Calu3 (cell line): Measurements from ENCODE around the gene RENBP. TPM values are rescaled to one million over a fixed set of nuclear protein-coding genes. Genes with fewer than 3 reads are reported as not detected.

Experiments
- BruUV-seq: library from RNA; stranded (reverse); fragments of 400-500 nt; replicated peaks from 2 replicates; lab custom pipeline; 2021; lab: Mats Ljungman, UMichigan
- CTCF ChIA-PET: fragments of 300-600 bp; sonication (Branson Sonifier 250); formaldehyde crosslinking; loops from one replicate; lab custom pipeline; 2022; ENCODE audit warnings: antibody characterized with exemption; lab: Charles Lee
- DNase-seq: peaks from one replicate; pipeline ENCODE4 v3.0.0; 2022
- H3K27ac Mint-ChIP-seq: one replicate; pipeline ENCODE4 v1.8.0; 2022; ENCODE audit warnings: mixed read lengths; ENCODE audit not compliant: unreplicated experiment
- H3K27me3 Mint-ChIP-seq: one replicate; pipeline ENCODE4 v1.8.0; 2022; ENCODE audit warnings: mixed read lengths; ENCODE audit not compliant: unreplicated experiment
- H3K36me3 Mint-ChIP-seq: one replicate; pipeline ENCODE4 v1.8.0; 2022; ENCODE audit warnings: mild to moderate bottlenecking, moderate library complexity, mixed read lengths; ENCODE audit not compliant: insufficient read depth, unreplicated experiment
- H3K4me1 Mint-ChIP-seq: one replicate; pipeline ENCODE4 v1.8.0; 2022; ENCODE audit warnings: mild to moderate bottlenecking, low read depth, mixed read lengths; ENCODE audit not compliant: unreplicated experiment
- H3K4me3 Mint-ChIP-seq: one replicate; pipeline ENCODE4 v1.8.0; 2022; ENCODE audit warnings: mild to moderate bottlenecking, low read depth, moderate library complexity, mixed read lengths; ENCODE audit not compliant: unreplicated experiment
- H3K9me3 Mint-ChIP-seq: one replicate; pipeline ENCODE4 v1.8.0; 2022; ENCODE audit warnings: low read depth, mixed read lengths; ENCODE audit not compliant: unreplicated experiment
- CTCF ChIP-seq: fragments of 200-600 bp; IDR thresholded peaks from one replicate; pipeline ENCODE4 v1.8.0; 2022; ENCODE audit warnings: antibody characterized with exemption; ENCODE audit not compliant: unreplicated experiment
- intact Hi-C: fragments of 100-400 bp; cut with micrococcal nuclease; formaldehyde crosslinking; loops from one replicate; pipeline ENCODE4 v1.10.0; 2022; ENCODE audit not compliant: unreplicated experiment
- total RNA-seq: library from RNA; stranded (reverse); gene quantifications from 2 replicates; pipeline ENCODE4 v1.2.3, GENCODE V29; 2022

The RENBP gene
- total RNA-seq, 1 experiment from 2014 or later, result 0.80 TPM

- intact Hi-C loops, result loop anchor here (5.0 kb wide), 1 partner anchor 185 kb away; the partner anchor contains the start of gene PLXNB3
- CTCF ChIA-PET, result interaction anchor here (0.6 to 2.4 kb wide), 8 partner anchors 13 to 432 kb away, joined by 3 to 12 read pairs (median 4); partner anchors contain the start of genes EMD, IDH3G and SSR4
- H3K36me3 Mint-ChIP-seq, result peaks cover 24% of the 10 kb centered on the region
- H3K9me3 Mint-ChIP-seq, result no peaks in the 10 kb centered on the region
- H3K4me3 Mint-ChIP-seq, result no peak overlapping the region
- peak overlapping the region; percentile 21 for H3K27ac Mint-ChIP-seq
- TF ChIP-seq CTCF, result peak; percentile 81
- no TSS peak for BruUV-seq
- peak; percentile 92 for DNase-seq
- no peaks in the 10 kb centered on the region for H3K4me1 Mint-ChIP-seq
- no peaks in the 10 kb centered on the region for H3K27me3 Mint-ChIP-seq
These were observed 2.7 kb upstream of the RENBP start for GRCh38 chrX:153947009-153947769.

- Mint-ChIP-seq H3K27ac (no peak overlapping the region), H3K9me3 (no peaks in the 10 kb centered on the region)
- intact Hi-C loops, result loop anchor here (5.0 kb wide), 1 partner anchor 184 kb away; the partner anchor contains the start of gene PLXNB3
These were observed 1.8 kb upstream of the RENBP start for GRCh38 chrX:153945956-153946943.

GRCh38 chrX:153944800-153945150 lies 332 bp upstream of the RENBP start:
- no peak overlapping the region for H3K4me3 Mint-ChIP-seq
- no peak overlapping the region for H3K27ac Mint-ChIP-seq
- H3K4me1 Mint-ChIP-seq, result no peaks in the 10 kb centered on the region
- intact Hi-C loops, result loop anchor here (5.0 kb wide), 1 partner anchor 182 kb away; the partner anchor contains the start of gene PLXNB3
- H3K27me3 Mint-ChIP-seq, result no peaks in the 10 kb centered on the region
- peaks cover 14% of the 10 kb centered on the region for H3K36me3 Mint-ChIP-seq
- no TSS peak for BruUV-seq
- no peaks in the 10 kb centered on the region for H3K9me3 Mint-ChIP-seq
- CTCF ChIA-PET, result interaction anchor here (0.6 kb wide), 1 partner anchor 157 kb away, joined by 5 read pairs; no protein-coding TSS in a partner anchor
- no peak for DNase-seq
- TF ChIP-seq CTCF, result no peak

More at GRCh38 chrX:153945956-153946943, 1.8 kb upstream of the RENBP start:
- CTCF ChIA-PET, result interaction anchor here (1.1 to 1.6 kb wide), 4 partner anchors 12 to 23 kb away, joined by 3 to 6 read pairs (median 4); no protein-coding TSS in a partner anchor
- no peak overlapping the region for H3K4me3 Mint-ChIP-seq
- TF ChIP-seq CTCF, result no peak
- no peak for DNase-seq
- BruUV-seq, result no TSS peak
- H3K27me3 Mint-ChIP-seq, result no peaks in the 10 kb centered on the region
- H3K4me1 Mint-ChIP-seq, result no peaks in the 10 kb centered on the region
- peaks cover 17% of the 10 kb centered on the region for H3K36me3 Mint-ChIP-seq
